Prostate gland (tissue), 2 donors: ENCODE measurements around the gene NME4. TPM values are rescaled to one million over a fixed set of nuclear protein-coding genes. Genes with fewer than 3 reads are reported as not detected.

ENCODE experiments used
- DNase-seq: peaks from one replicate; pipeline ENCODE4 v3.0.0-alpha.2; 2019; ENCODE audit warnings: low spot score
- H3K27ac ChIP-seq, 2 donors: fragments of 200-600 bp; sonication (generic); 2 replicates each; pipeline ENCODE4 v1.5.1; 2017 to 2019
- H3K27me3 ChIP-seq: fragments of 200-600 bp; sonication (generic); replicated peaks from 2 replicates; pipeline ENCODE4 v1.5.1; 2019; ENCODE audit not compliant: insufficient read depth
- H3K36me3 ChIP-seq, 2 donors: fragments of 200-600 bp; sonication (generic); 1 replicate in 1 of 2; 2 replicates in 1 of 2; pipeline versions ENCODE4 v1.5.1 to v1.8.1; 2017 to 2019
- H3K4me1 ChIP-seq: fragments of 200-600 bp; sonication (generic); replicated peaks from 2 replicates; pipeline ENCODE4 v1.5.1; 2019
- H3K4me3 ChIP-seq, 2 donors: fragments of 200-600 bp; sonication (generic); 2 replicates each; pipeline ENCODE4 v1.5.1; 2017 to 2019
- H3K9me3 ChIP-seq: fragments of 200-600 bp; sonication (generic); 2 replicates; pipeline ENCODE4 v1.5.1; 2017
- CTCF ChIP-seq, 4 experiments: fragments of 200-600 bp in 2 of 4; fragments of 450-650 bp in 2 of 4; sonication (generic) in 2 of 4; IDR thresholded peaks; 1 replicate in 3 of 4; 2 replicates in 1 of 4; pipeline ENCODE4 v1.5.1; 2016 to 2019; ENCODE audit warnings: antibody characterized with exemption in 4 of 4, mild to moderate bottlenecking in 2 of 4, moderate library complexity in 2 of 4
- POLR2A ChIP-seq: fragments of 450-650 bp; IDR thresholded peaks from one replicate; pipeline ENCODE4 v1.6.1; 2016; ENCODE audit warnings: antibody characterized with exemption, mild to moderate bottlenecking
- POLR2AphosphoS5 ChIP-seq: sonication (generic); formaldehyde crosslinking; IDR thresholded peaks from one replicate; pipeline ENCODE4 v1.6.1; 2017; ENCODE audit warnings: antibody characterized with exemption
- WGBS: methylation state at CpG from one replicate; pipeline ENCODE4 v1.1.5; 2018; 5-methylcytosine and 5-hydroxymethylcytosine counted together
- intact Hi-C: fragments of 100-400 bp; cut with DNase I; formaldehyde crosslinking; loops from one replicate; pipeline ENCODE4 v1.14.2; 2022
- total RNA-seq, 2 donors: library from RNA; depleted of rRNA; stranded (reverse); fragments of >200 nt; gene quantifications; one replicate each; pipeline ENCODE4 v1.1.0, GENCODE V29; 2016

NME4 gene
- total RNA-seq, 2 donors from 2014 or later, result 137 to 185 TPM

- H3K4me1 ChIP-seq, result peaks cover 7% of the 10 kb centered on the region
- 82% methylated on average over 10 of the region's 10 CpGs for WGBS
- intact Hi-C loops, result loop anchor here (5.0 kb wide), 1 partner anchor 128 kb away; the partner anchor contains the start of gene LUC7L
- TF ChIP-seq CTCF (IDR thresholded peaks at IDR 0.05), result no peak
- TF ChIP-seq POLR2AphosphoS5, result no peak
- TF ChIP-seq POLR2A, result no peak
- no peaks in the 10 kb centered on the region for H3K9me3 ChIP-seq
- H3K36me3 ChIP-seq, result no peaks in the 10 kb centered on the region
- DNase-seq, result no peak
- H3K27me3 ChIP-seq, result no peaks in the 10 kb centered on the region
- no peak overlapping the region for H3K4me3 ChIP-seq
- H3K27ac ChIP-seq, result no peak overlapping the region
These were observed 42.0 kb upstream of the NME4 start for GRCh38 chr16:354971-355461.

- Histone ChIP-seq H3K4me3 (no peak overlapping the region), H3K27me3 (no peaks in the 10 kb centered on the region), H3K4me1 (peaks cover under 1% of the 10 kb centered on the region), H3K27ac (no peak overlapping the region), H3K36me3 (no peaks in the 10 kb centered on the region), H3K9me3 (no peaks in the 10 kb centered on the region)
- whole genome bisulfite sequencing, result 71% methylated on average over 12 of the region's 12 CpGs
- DNase-seq, result no peak
- intact Hi-C loops, result no loop called here
- TF ChIP-seq CTCF (IDR thresholded peaks at IDR 0.05) (no peak), POLR2AphosphoS5 (no peak), POLR2A (no peak)
These were observed 40.3 kb upstream of the NME4 start for GRCh38 chr16:356741-357140.

GRCh38 chr16:359067-359763 lies 37.8 kb upstream of the NME4 start:
- H3K4me3 ChIP-seq, result no peak overlapping the region
- no peak for DNase-seq
- 85% methylated on average over 17 of the region's 19 CpGs for WGBS
- H3K4me1 ChIP-seq, result no peaks in the 10 kb centered on the region
- no peaks in the 10 kb centered on the region for H3K27me3 ChIP-seq
- no peaks in the 10 kb centered on the region for H3K9me3 ChIP-seq
- TF ChIP-seq POLR2A, result no peak
- TF ChIP-seq CTCF (IDR thresholded peaks at IDR 0.05), result no peak
- TF ChIP-seq POLR2AphosphoS5, result no peak
- no peaks in the 10 kb centered on the region for H3K36me3 ChIP-seq
- no peak overlapping the region for H3K27ac ChIP-seq
- intact Hi-C loops, result no loop called here

- Histone ChIP-seq H3K27ac (no peak overlapping the region), H3K36me3 (no peaks in the 10 kb centered on the region), H3K4me1 (no peaks in the 10 kb centered on the region), H3K9me3 (no peaks in the 10 kb centered on the region), H3K27me3 (no peaks in the 10 kb centered on the region), H3K4me3 (no peak overlapping the region)
- DNase-seq, result no peak
- 87% methylated on average over 47 of the region's 47 CpGs for WGBS
- intact Hi-C loops, result loop anchor here (5.0 kb wide), 1 partner anchor 253 kb away; no protein-coding TSS in a partner anchor
- TF ChIP-seq CTCF (IDR thresholded peaks at IDR 0.05) (no peak), POLR2AphosphoS5 (no peak), POLR2A (no peak)
These were observed 36.9 kb upstream of the NME4 start for GRCh38 chr16:359871-360697.
